ENCODE data around the gene RPF1.
"Not testable (repeated sequence)": the region's sequence is repeated elsewhere in the genome, so short reads cannot be mapped to it uniquely, and the experiment has no call there.

Gene RPF1

DNA sequence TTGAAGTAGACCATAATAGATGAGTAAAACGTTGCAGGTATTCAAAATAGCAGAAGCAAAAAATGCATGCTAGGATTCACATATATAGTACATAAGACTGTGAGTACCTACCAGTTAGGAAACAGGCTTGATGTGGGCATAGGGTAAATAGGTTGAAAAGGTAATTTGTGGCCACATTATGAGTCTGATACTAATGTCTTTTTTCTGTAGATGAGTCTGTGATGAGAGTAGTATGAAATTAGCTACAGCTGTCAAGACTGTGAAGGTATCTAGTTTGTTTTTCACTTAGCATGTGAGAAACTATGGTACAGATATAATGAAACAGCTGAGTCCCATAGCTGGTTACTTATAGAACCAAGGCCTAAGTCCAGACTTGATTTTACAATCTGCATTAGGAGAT, 14.7 kb downstream of the RPF1 start:
- no peak for DNase-seq (ENCODE audit: low read depth)

DNA sequence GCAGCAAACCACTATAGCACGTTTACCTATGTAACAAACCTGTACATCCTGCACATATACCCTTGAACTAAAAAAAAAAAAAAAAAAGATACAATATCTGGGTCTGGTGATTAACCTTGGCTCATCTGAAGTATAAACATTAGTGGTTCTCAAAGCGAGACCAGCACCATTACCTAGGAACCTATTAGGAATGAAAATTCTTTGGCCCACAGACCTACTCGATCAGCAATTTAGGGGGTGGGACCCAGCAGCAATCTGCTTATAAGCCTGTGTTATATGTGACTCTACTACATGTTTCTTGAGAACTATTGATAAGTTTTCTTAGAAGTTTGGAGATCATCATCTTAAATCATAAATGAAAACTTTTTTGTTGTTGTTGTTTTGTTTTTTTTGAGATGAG, 17.4 kb downstream of the RPF1 start:
- no peak for DNase-seq (ENCODE audit: low read depth)

DNA sequence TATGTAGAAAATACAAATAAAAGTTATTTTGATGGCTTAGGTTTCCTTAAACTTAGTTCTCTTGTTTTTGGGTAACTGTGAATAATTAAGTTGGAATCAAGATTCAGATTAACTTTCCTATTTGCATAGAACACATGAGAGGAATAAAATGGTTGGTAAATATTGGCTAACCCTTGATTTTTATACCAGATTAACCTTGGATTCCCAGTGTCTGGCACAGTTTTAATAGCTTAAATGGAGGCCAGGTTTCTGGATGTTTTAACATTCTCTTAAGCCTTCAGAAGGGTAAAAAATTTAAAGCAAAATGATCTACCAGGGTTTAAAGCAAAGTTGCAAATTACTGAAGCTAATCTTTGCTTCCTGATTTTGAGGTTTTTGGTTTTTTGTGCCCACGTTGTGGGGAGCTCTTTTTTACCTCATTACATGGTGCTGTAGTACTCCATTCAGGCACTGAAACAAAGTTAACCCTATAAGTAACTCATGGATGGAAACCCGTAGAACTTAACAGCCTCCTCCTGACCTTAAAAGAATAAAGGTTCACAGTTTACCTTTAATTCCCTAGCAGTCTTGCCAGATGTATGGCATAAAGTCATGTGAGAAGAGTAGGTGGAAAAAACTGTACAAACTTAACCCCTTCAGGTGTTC, 18.7 kb downstream of the RPF1 start:
- no peak for DNase-seq (ENCODE audit: low read depth)

DNA sequence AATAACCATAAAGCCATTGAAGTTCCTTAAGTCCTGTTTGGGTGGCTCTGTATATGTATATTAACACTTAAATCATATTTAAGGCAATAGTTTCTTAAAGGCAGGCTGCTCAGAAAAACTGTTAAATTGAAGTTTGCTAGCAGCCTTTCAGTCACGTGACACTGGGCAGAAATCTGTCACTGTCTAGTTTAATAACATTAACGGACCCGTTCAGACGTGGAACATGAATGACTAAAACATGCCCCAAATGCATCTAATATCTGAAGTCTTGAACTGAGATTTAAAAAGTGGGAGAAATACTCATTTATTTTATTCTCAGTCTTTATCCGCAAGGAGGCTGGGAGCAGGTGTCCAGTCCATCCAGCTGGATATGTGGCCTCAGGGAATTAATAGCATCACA, 23.9 kb downstream of the RPF1 start:
- DNase-seq (ENCODE audit: low read depth): no peak

DNA sequence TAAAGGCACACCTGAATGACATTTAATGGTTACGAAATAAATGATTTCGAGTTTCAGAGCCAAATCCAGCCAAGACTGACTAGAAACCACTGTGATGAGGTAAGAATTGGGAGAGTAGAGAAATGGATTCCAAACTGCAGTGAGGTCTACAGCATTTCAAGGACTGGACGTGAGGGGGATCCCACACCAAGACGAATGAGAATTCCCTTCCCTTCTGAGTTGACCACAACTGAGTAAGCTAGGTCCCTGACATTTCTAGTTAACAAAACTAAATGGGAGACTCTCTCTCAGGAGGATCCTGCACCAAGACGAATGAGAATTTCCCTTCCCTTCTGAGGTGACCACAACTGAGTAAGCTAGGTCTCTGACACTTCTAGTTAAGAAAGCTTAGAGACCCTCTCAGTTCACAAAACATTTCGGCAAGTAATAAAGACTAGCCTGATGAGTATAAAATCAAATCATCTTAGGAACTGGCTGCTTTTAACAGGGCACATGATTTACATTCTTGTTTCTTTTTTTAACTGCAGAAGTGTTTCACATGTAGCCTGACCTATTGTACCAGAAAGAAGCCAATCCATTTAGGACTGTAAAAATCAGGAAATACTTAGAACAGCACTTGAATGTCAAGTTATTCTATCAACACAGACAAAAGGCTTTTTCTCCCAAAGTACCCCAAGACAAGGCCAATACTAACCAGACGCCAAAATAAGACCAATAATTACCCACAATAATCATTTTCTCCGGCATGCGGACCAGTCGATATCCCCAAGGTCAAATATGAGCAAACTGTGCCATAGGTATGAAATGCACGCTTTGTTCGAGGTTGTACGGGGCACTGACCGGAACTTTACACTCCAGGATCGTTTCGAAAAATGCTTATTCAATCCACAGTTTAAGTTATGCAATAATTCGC, 25.8 kb downstream of the RPF1 start:
- DNase-seq (ENCODE audit: low read depth): no peak

DNA sequence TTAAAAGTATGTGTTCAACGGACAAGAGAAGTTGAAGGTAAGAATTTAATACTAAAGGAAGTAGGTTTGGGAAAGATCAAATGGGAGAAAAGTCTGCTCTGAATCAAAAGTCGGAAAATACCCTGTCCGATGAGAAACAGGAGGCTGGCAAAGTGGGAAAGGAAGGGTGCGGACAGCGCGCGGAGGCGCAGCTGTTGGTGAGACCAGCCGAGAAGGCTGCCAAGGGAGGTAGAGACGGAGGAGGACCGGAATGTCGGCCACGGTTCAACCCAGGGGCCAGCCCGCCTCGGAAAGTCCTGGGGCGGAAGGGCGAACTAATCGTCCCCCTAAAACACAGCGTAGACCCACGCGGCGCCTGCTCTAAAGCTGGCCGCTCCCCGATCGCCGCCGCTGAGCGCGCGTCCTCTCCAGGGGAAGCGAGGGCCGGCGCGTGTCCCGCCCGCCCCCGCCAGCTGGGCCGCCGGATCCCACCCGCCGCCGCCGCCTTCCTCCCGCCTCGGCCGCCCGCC, 26.5 kb downstream of the RPF1 start:
- DNase-seq (ENCODE audit: low read depth): no peak

DNA sequence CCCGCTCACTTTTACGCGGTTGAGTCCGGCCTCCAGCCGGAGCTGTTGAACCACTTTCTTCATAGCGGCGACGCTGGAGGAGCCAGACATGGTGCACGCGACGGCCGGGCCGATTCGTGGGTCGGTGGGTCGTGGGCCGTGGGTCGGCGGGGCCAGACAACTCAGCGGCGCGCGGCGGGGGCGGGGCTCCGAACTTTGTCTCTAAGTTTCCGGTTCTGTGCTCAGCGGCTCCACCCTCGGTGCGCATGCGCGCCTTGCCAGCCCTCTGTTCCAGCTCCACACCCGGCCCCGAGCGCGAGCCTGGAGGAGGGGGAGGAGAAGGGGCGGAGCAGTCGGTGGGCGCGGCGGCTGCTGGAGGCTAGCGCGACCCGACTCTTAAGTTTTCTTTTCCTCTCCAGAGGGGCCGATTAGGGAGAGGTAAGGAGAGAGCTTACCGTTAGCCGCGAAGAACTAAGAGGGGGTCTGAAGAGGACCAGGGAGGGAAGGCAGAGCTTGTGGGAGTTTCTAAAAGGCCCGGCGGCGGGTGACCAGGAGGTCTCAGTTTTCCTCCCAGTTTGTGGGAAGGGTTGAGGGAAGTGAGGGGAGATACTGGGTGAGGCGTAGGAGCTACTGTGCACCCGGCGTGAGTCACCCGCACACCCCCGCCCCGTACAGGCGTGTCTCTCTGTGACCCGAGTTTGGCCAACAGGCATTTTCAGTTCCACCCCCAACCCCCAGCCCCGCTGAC, 27.1 kb downstream of the RPF1 start, which contains the start of the genes GNG5 and SPATA1:
Gene GNG5, minus strand, starts transcription at position 580 of the 727 bp plus-strand sequence. Its CDS starts 490 bp downstream, at position 90.
Gene SPATA1, plus strand, starts transcription at position 385 of the 727 bp plus-strand sequence. CDS start 9,974 bp downstream, outside the sequence.
- peak; percentile 90 for DNase-seq (ENCODE audit: low read depth)

DNA sequence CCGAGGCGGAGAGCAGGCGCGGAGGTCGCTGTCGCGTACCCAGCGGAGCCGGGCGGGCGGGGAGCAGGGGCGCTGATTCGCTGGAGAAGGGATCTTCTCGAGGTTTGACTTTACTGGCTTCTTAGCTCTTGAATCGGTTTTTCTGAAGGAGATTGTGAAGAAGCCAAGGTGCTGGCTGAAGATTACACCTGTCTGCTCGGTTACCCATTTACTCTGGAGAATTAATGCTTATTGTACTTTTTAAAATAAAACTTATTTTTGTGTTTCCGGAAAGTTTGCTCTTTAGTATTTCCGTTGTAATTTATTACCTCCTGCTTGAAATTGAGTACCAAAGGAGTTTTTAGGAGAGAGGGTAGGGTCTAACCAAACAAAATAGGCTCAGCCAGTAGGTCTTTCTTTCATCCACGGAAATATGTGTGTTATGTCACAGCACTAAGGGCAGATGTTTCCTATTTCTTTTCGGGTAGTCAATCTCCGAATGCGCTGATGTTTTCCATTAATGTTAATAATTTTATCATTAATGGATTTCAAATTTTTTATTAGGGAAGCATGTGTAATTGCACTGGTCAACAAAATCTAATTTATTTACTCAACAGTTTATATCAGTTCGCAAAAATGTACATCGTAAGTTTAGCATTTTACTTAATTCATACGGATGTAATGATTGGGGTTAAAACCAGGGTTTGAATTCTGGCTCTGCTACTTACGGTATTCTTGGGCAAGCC, 27.8 kb downstream of the RPF1 start:
- no peak for DNase-seq (ENCODE audit: low read depth)

DNA sequence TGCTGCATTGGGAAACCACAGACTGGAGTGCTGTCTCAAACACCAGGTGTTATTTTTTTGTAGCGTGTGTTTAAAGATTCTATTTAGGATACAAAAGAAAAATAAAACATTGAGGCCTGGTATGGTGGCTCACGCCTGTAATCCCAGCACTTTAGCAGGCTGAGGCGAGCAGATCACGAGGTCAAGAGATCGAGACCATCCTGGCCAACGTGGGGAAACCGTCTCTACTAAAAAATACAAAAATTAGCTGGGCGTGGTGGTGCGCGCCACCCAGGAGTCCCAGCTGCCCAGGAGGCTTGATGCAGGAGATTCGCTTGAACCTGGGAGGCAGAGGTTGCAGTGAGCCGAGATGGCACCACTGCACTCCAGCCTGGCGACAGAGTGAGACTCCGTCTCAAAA, 28.8 kb downstream of the RPF1 start:
- not testable (repeated sequence) for DNase-seq (ENCODE audit: low read depth)

DNA sequence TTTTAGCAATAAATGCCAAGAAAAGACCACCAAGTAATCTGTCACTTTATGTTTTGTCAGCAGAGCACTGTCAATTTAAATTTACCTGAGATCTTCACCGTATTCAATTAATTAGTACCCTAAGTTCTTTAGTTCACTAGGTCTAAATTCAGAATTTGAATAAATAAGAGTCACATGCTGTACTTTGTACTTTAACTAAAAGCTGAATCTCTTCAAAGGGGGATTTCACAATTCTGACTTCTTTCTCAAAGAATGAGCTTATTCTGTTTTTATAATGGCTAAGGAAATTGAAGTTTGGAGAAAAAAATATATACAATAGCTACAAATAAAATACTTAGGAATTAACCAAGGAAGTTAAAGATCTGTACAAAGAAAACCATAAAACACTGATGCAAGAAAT, 29.4 kb downstream of the RPF1 start:
- no peak for DNase-seq (ENCODE audit: low read depth)

DNA sequence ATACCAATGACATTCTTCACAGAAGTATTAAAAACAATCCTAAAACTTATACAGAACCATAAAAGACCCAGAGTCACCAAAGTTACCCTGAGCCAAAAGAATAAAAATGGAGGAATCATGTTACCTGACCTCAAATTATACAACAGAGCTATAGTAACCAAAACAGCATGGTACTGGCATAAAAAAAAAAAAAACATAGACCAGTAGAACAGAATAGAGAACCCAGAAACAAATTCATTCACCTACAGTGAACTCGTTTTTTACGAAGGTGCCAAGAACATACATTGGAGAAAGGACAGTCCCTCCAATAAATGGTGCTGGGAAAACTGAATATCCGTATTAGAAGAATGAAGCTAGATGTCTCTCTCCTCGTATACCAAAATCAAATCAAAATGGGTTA, 30.0 kb downstream of the RPF1 start:
- DNase-seq (ENCODE audit: low read depth): no peak

DNA sequence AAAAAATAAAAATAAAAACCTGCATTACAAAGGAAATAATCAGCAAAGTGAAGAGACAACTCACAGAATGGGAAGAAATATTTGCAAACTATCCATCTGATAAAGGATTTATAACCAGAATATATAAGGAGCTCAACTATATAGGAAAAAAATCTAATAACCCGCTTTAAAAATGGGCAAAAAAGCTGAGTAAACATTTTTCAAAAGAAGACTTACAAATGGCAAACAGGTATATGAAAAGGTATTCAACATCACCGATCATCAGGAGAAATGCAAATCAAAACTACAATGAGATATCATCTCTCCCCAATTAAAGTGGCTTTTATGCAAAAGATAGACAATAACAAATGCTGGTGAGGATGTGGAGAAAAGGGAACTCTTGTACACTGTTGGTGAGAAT, 31.1 kb downstream of the RPF1 start:
- DNase-seq (ENCODE audit: low read depth): no peak

DNA sequence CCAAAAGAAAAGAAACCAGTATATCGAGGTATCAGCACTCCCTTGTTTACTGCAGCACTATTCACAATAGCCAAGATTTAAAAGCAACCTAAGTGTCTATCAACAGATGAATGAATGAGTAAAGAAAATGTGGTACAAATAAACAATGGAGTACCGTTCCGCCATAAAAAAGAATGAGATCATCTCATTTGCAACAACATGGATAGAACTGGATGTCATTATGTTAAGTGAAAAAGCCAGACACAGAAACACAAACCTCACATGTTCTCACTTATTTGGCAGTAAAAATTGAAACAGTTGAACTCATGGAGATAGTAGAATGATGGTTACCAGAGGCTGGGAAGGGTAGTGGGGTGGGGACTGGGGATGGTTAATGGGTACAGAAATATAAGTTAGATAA, 31.6 kb downstream of the RPF1 start:
- DNase-seq (ENCODE audit: low read depth): no peak

DNA sequence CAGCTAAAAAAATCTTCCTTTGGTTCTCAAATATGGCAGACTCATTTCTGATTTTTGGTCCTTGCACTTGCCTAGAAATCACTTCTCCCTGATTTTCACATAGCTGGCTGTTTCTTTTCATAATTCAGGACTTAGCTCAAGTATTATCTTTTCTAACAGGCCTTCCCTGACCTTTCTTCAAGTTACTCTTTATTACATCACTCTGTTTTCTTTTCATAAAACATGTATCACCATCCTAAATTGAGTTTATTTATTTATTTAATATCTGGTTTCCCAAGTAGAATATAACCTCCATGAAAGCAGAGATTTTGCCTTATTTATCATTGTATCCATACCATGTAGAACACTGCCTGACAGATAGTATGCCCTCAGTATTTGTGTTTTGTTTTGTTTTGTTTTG, 45.5 kb downstream of the RPF1 start:
- DNase-seq (ENCODE audit: low read depth): no peak

DNA sequence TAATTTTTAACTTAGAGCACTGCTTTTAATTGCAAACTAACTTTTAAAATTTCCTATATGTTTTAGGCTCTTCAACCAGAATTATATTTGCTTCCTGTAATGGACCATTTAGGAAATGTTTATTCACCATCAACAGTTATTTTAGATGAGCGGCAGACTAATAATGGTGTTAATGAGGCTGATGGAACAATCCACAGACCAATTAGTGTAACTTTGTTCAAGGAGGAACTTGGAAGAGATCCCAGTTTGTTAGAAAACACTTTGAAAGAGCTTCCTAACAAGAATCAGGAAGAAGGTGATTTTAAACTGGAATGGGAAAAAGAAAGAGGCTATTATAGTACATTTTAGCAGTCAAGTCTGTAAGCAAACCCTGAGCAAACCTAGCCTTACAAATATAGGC, 46.7 kb downstream of the RPF1 start:
- no peak for DNase-seq (ENCODE audit: low read depth)

DNA sequence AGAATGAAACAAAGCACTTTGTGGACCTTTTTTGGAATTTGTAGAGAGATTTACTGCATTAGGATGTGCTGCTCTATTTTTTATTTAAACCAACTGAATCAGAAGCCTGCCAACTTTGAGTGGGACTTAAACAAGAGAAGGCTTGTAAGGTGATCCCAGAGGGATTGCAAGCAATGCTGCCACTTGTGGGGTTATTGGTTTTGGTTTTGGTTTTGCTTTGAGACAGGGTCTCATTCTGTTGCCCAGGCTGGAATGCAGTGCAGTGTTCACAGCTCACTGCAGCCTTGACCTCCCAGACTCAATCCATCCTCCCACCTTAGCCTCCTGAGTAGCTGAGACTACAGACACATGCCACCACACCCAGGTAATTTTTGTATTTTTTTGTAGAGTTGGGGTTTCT, 59.5 kb downstream of the RPF1 start:
- no peak for DNase-seq (ENCODE audit: low read depth)

DNA sequence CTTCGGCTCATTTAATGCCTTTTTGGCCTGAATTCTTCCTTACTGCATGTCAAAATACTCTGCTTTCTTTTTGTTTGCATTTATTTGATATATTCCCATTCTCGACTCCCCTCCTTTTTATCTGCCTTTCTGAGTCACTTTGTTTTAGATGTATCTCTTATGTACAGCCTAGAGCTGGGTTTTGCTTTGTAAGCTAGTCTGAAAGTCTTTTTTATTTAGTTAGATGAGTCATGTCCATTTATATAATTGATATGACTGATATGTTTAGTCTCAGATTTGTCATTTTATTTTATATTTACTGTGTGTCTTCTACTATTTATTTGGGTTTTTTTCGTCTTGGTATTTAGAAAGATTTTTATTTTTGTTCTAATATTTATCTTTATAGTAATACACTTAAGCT, 60.9 kb downstream of the RPF1 start:
- no peak for DNase-seq (ENCODE audit: low read depth)

DNA sequence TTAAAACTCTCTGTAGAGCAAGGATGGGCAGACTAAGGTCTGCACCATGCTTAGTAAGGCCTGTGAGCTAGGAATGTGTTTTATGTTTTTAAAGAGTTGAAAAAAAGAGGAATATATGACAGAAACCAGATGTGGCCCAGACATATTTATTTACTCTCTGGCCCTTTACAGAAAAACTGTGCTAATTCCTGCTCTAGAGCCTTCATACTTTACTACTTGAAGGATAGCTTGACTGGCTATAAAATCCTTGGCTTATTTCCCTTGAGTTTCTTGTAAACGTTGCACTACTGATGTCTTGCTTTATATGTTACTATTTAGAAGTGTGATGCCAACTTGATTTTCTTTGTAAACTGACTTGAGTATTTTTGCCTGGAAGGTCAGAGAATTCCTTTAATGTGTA, 61.7 kb downstream of the RPF1 start:
- no peak for DNase-seq (ENCODE audit: low read depth)

DNA sequence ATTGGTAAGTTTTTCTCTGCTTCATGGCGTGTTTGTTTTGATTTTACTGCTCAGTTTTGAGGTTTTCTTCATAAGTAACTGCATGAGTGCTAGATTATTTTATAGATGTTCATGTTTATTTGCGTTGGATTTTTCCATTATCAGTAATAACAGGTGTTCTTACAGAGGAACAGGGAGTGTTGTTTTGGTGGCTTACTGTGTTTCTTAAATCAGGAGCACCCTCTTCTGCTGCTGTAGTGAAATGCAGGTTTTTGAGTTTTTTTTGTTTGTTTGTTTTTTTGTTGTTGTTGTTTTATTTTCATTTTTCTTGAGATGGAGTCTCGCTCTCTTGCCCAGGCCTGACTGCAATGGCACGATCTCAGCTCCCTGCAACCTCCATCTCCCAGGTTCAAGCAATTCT, 62.6 kb downstream of the RPF1 start:
- no peak for DNase-seq (ENCODE audit: low read depth)
